Astrocyte (in vitro differentiated cells and primary cell): Measurements from ENCODE around the gene GPR42. TPM values are rescaled to one million over a fixed set of nuclear protein-coding genes. Genes with fewer than 3 reads are reported as not detected.

Experiments used
- DNase-seq: peaks from one replicate; pipeline ENCODE4 v3.0.0-alpha.2; 2010; ENCODE audit warnings: low read depth
- FAIRE-seq: peaks from 2 replicates; lab custom pipeline; 2011; peaks lifted over from hg19 to GRCh38; lab: Jason Lieb, UNC
- H2AFZ ChIP-seq: 2 replicates; pipeline ENCODE4 v1.6.0; 2012; ENCODE audit warnings: low read depth, low read length, inconsistent platforms
- H3K27ac ChIP-seq: 2 replicates; pipeline ENCODE4 v1.5.1; 2011; ENCODE audit warnings: low read depth, low read length, inconsistent platforms
- H3K27me3 ChIP-seq: 2 replicates; pipeline ENCODE4 v1.6.0; 2011; ENCODE audit warnings: low read length, inconsistent platforms; ENCODE audit not compliant: insufficient read depth
- H3K36me3 ChIP-seq: 2 replicates; pipeline ENCODE4 v1.5.1; 2011; ENCODE audit warnings: low read length, inconsistent platforms; ENCODE audit not compliant: insufficient read depth
- H3K4me1 ChIP-seq: 2 replicates; pipeline ENCODE4 v1.5.1; 2011; ENCODE audit warnings: low read length, inconsistent platforms; ENCODE audit not compliant: insufficient read depth
- H3K4me2 ChIP-seq: 2 replicates; pipeline ENCODE4 v1.6.0; 2012; ENCODE audit warnings: low read length, inconsistent platforms
- H3K4me3 ChIP-seq: 2 replicates; pipeline ENCODE4 v1.5.1; 2011; ENCODE audit warnings: low read depth, mild to moderate bottlenecking, low read length, inconsistent platforms; ENCODE audit not compliant: insufficient read depth
- H3K79me2 ChIP-seq: 2 replicates; pipeline ENCODE4 v1.6.0; 2012; ENCODE audit warnings: mild to moderate bottlenecking, low read length, inconsistent platforms; ENCODE audit not compliant: insufficient read depth
- H3K9ac ChIP-seq: 2 replicates; pipeline ENCODE4 v1.6.0; 2012; ENCODE audit warnings: mild to moderate bottlenecking, low read length, inconsistent platforms
- H3K9me3 ChIP-seq: 2 replicates; pipeline ENCODE4 v1.5.1; 2012; ENCODE audit warnings: low read depth, mild to moderate bottlenecking, low read length, inconsistent platforms; ENCODE audit not compliant: insufficient read depth
- H4K20me1 ChIP-seq: 2 replicates; pipeline ENCODE4 v1.6.0; 2012; ENCODE audit warnings: low read length, inconsistent platforms; ENCODE audit not compliant: insufficient read depth
- H3K27ac Mint-ChIP-seq: one replicate; pipeline ENCODE4 v1.8.0; 2021; ENCODE audit warnings: mild to moderate bottlenecking, mixed read lengths; ENCODE audit not compliant: unreplicated experiment
- H3K27me3 Mint-ChIP-seq: one replicate; pipeline ENCODE4 v1.8.0; 2021; ENCODE audit warnings: low read depth, mixed read lengths; ENCODE audit not compliant: unreplicated experiment
- H3K36me3 Mint-ChIP-seq: one replicate; pipeline ENCODE4 v1.8.0; 2021; ENCODE audit warnings: low read depth, mixed read lengths; ENCODE audit not compliant: unreplicated experiment
- H3K4me1 Mint-ChIP-seq: one replicate; pipeline ENCODE4 v1.8.0; 2021; ENCODE audit warnings: low read depth, mixed read lengths; ENCODE audit not compliant: unreplicated experiment
- H3K4me3 Mint-ChIP-seq: one replicate; pipeline ENCODE4 v1.8.0; 2021; ENCODE audit warnings: mild to moderate bottlenecking, moderate library complexity, mixed read lengths; ENCODE audit not compliant: unreplicated experiment
- H3K9me3 Mint-ChIP-seq: one replicate; pipeline ENCODE4 v1.8.0; 2021; ENCODE audit warnings: mild to moderate bottlenecking, mixed read lengths; ENCODE audit not compliant: unreplicated experiment
- CTCF ChIP-seq: IDR thresholded peaks from 2 replicates; pipeline ENCODE4 v1.5.1; 2011; ENCODE audit warnings: low read depth, mild to moderate bottlenecking, inconsistent platforms, low read length, moderate library complexity; ENCODE audit not compliant: insufficient read depth
- EZH2 ChIP-seq: IDR thresholded peaks from 2 replicates; pipeline ENCODE4 v1.6.1; 2012; ENCODE audit warnings: mild to moderate bottlenecking, low read length, inconsistent platforms; ENCODE audit not compliant: insufficient read depth
- total RNA-seq: library from RNA; stranded (reverse); gene quantifications from 2 replicates; pipeline ENCODE4 v1.2.1, GENCODE V29; 2021

The GPR42 gene
- total RNA-seq, 1 donor from 2014 or later = not detected

DNA sequence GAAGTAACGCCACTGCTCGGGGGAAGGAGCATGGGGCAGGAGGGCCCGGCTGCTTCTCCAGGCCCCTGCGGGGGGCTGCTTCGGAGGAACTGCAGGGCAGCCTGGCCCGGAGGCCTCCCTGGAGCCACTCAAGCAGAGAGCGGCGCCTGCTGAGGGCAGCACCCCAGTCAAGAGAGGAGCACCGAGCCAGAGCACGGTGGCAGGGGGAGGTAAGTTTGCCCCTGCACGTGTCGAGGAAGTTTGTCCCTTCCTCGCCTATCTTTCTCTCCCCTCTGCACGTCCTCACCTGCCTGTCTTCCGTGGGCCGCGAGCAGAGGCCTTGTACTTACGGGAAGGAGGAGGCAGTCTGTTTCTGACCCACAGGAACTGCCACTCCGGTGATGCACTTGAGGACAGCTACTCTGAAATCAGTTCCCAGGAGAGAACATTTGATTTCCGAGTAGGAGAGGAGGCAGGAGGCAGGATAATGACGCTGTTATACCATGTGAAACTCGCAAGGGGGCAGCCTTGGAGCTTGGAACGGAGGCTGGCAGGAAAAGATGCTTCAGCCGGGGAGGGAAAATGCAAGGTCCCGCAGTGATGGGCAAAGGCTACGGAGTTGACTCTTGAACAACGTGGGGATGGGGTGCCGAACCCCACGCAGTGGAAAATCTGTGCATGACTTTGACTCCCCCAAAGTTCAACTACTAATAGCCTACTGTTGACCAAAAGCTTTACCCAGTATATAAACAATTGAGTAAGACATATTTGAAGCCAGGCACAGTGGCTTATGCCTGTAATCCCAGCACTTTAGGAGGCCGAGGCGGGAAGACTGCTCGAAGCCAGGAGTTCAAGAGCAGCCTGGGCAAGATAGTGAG, 18.2 kb upstream of the GPR42 start:
- H3K27me3 Mint-ChIP-seq = peaks cover 32% of the 10 kb centered on the region
- Histone ChIP-seq H3K27ac (no peak overlapping the region), H4K20me1 (no peaks in the 10 kb centered on the region), H3K36me3 (no peaks in the 10 kb centered on the region), H3K79me2 (no peaks in the 10 kb centered on the region), H3K4me1 (no peaks in the 10 kb centered on the region), H3K4me3 (no peak overlapping the region), H2AFZ (peak overlapping the region; percentile 56), H3K9me3 (no peaks in the 10 kb centered on the region), H3K4me2 (no peak overlapping the region), H3K9ac (no peak overlapping the region), H3K27me3 (peaks cover 3% of the 10 kb centered on the region)
- no peak overlapping the region for H3K4me3 Mint-ChIP-seq
- no peaks in the 10 kb centered on the region for H3K36me3 Mint-ChIP-seq
- peak; percentile 68 for TF ChIP-seq CTCF
- no peak for TF ChIP-seq EZH2
- no peak overlapping the region for H3K27ac Mint-ChIP-seq
- FAIRE-seq = peak; percentile 41
- H3K4me1 Mint-ChIP-seq = no peaks in the 10 kb centered on the region
- DNase-seq = peak; percentile 32
- no peaks in the 10 kb centered on the region for H3K9me3 Mint-ChIP-seq

DNA sequence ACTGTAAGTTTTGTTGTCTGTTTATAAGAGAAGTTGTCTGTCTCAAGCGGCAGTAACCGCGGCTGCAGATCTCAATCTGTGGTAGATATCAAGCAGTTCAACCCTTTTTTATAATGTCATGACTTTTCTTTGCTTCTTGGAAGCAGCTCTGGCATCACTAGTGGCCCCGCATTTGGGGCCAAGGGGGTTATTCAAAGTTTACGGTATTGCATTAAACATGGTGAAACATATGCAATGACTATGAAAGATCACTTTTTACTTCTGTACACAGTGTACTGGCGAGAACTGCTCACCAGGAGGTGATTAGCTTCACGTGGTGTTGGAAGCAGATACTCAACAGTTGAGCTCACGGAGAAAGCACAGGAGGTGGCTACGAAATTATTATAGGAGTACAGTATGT, 17.2 kb upstream of the GPR42 start:
- Mint-ChIP-seq H3K27me3 (peaks cover 34% of the 10 kb centered on the region), H3K27ac (no peak overlapping the region), H3K36me3 (no peaks in the 10 kb centered on the region), H3K9me3 (no peaks in the 10 kb centered on the region), H3K4me3 (no peak overlapping the region), H3K4me1 (no peaks in the 10 kb centered on the region)
- Histone ChIP-seq H3K4me3 (no peak overlapping the region), H3K4me1 (no peaks in the 10 kb centered on the region), H3K36me3 (no peaks in the 10 kb centered on the region), H2AFZ (no peak overlapping the region), H3K79me2 (no peaks in the 10 kb centered on the region), H4K20me1 (no peaks in the 10 kb centered on the region), H3K4me2 (no peak overlapping the region), H3K27me3 (peaks cover 3% of the 10 kb centered on the region), H3K27ac (no peak overlapping the region), H3K9me3 (no peaks in the 10 kb centered on the region), H3K9ac (no peak overlapping the region)
- FAIRE-seq (no peak), DNase-seq (no peak)
- TF ChIP-seq CTCF (no peak), EZH2 (no peak)

DNA sequence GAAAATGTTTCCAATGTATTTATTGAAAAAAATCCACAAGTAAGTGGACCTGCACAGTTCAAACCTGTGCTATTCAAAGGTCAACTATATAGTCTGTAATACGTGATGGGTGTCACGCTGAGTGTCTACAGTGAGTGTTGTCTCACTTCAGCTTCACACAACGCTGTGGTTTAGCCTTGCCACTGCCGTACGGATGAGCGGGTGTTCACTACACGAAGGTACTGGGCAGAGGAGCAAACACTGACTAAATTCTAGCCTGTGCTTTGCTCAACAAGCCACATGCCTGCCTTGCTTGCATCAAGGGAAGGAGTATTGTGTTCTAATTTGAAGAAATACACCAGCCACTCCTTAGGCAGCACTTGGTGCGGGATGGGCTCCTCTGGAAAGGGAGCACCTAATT, 16.0 kb upstream of the GPR42 start:
- no peaks in the 10 kb centered on the region for H3K36me3 ChIP-seq
- H3K27me3 ChIP-seq = no peaks in the 10 kb centered on the region
- H2AFZ ChIP-seq = no peak overlapping the region
- DNase-seq (no peak), FAIRE-seq (no peak)
- H3K36me3 Mint-ChIP-seq = no peaks in the 10 kb centered on the region
- H3K9me3 ChIP-seq = no peaks in the 10 kb centered on the region
- H3K9me3 Mint-ChIP-seq = no peaks in the 10 kb centered on the region
- no peak overlapping the region for H3K4me3 ChIP-seq
- no peak overlapping the region for H3K27ac Mint-ChIP-seq
- TF ChIP-seq EZH2 = no peak
- TF ChIP-seq CTCF = no peak
- no peak overlapping the region for H3K9ac ChIP-seq
- H4K20me1 ChIP-seq = no peaks in the 10 kb centered on the region
- no peak overlapping the region for H3K27ac ChIP-seq
- H3K4me1 Mint-ChIP-seq = no peaks in the 10 kb centered on the region
- H3K79me2 ChIP-seq = no peaks in the 10 kb centered on the region
- H3K4me3 Mint-ChIP-seq = no peak overlapping the region
- peaks cover 23% of the 10 kb centered on the region for H3K27me3 Mint-ChIP-seq
- no peak overlapping the region for H3K4me2 ChIP-seq
- no peaks in the 10 kb centered on the region for H3K4me1 ChIP-seq
